Activated CD4-positive, alpha-beta T cell treated with anti-CD3 and anti-CD28 coated beads, Interleukin-2, amount 50 U/mL, for 1 hour (primary cell): Measurements from ENCODE around the gene DHRSX.
"Not testable (repeated sequence)": the region's sequence is repeated elsewhere in the genome, so short reads cannot be mapped to it uniquely, and the experiment has no call there.

ENCODE experiments used
- DNase-seq: peaks from one replicate; pipeline ENCODE4 v3.0.0-alpha.2; 2020

DHRSX gene

GRCh38 chrX:2519638-2520037, 18.9 kb upstream of the DHRSX start:
- not testable (repeated sequence) for DNase-seq

- no peak for DNase-seq
These were observed 16.3 kb upstream of the DHRSX start for GRCh38 chrX:2517055-2517454.

GRCh38 chrX:2516623-2517022, 15.8 kb upstream of the DHRSX start:
- DNase-seq: no peak

GRCh38 chrX:2514131-2514530, 13.4 kb upstream of the DHRSX start:
- DNase-seq: no peak

- no peak for DNase-seq
These were observed 12.4 kb upstream of the DHRSX start for GRCh38 chrX:2513121-2513664.

GRCh38 chrX:2512501-2512900, 11.7 kb upstream of the DHRSX start:
- no peak for DNase-seq

- no peak for DNase-seq
These were observed 10.6 kb upstream of the DHRSX start for GRCh38 chrX:2511326-2511725.

- no peak for DNase-seq
These were observed 8.0 kb upstream of the DHRSX start for GRCh38 chrX:2508648-2509335.

- no peak for DNase-seq
These were observed 7.3 kb upstream of the DHRSX start for GRCh38 chrX:2507904-2508627.

GRCh38 chrX:2507196-2507595, 6.4 kb upstream of the DHRSX start:
- no peak for DNase-seq

- not testable (repeated sequence) for DNase-seq
These were observed 4.6 kb upstream of the DHRSX start for GRCh38 chrX:2505341-2505740.

- no peak for DNase-seq
These were observed 4.0 kb upstream of the DHRSX start for GRCh38 chrX:2504706-2505332.

GRCh38 chrX:2503591-2504500, 3.1 kb upstream of the DHRSX start:
- DNase-seq: no peak

- no peak for DNase-seq
These were observed 2.1 kb upstream of the DHRSX start for GRCh38 chrX:2502668-2503519.

GRCh38 chrX:2502120-2502667, 1.4 kb upstream of the DHRSX start:
- no peak for DNase-seq

- no peak for DNase-seq
These were observed 855 bp upstream of the DHRSX start for GRCh38 chrX:2501559-2502102.

- peak; percentile 11 for DNase-seq
These were observed 529 bp downstream of the DHRSX start for GRCh38 chrX:2500091-2500802.

GRCh38 chrX:2499507-2499906, 1.3 kb downstream of the DHRSX start:
- DNase-seq: no peak

GRCh38 chrX:2498781-2499302, 1.9 kb downstream of the DHRSX start:
- no peak for DNase-seq
